HG03066 (cell line): ENCODE results near the gene ME3.
"Not testable (repeated sequence)": the region's sequence is repeated elsewhere in the genome, so short reads cannot be mapped to it uniquely, and the experiment has no call there.

Experiments
- ATAC-seq: cut with Tn5 transposase; IDR thresholded peaks from one replicate; pipeline ENCODE4 v1.9.1; 2021; ENCODE audit warnings: low read depth; ENCODE audit not compliant: unreplicated experiment

The ME3 gene

DNA sequence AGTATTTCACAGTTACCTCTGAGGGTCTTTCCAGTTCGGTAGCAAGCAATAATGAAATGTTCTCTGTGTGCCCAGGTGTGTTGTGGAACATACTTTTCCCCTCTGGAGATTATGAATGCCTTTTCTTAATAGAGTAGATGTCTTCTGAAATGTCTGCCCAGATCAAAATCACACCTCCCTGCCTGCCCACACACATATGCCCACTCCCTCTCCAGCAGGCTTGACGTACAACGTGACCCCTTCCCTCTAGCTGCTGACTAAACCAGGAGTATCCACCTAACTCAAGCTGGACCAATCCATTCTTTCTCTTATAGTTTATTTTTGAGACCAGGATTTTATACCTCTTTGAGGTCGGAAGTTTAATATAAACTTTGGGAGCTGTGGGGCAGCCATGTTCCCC lies 48.7 kb downstream of the ME3 start:
- no peak for ATAC-seq

GRCh38 chr11:86623041-86623621 lies 49.3 kb downstream of the ME3 start:
- ATAC-seq = no peak

GRCh38 chr11:86621854-86622253 lies 50.6 kb downstream of the ME3 start:
- ATAC-seq = no peak

DNA sequence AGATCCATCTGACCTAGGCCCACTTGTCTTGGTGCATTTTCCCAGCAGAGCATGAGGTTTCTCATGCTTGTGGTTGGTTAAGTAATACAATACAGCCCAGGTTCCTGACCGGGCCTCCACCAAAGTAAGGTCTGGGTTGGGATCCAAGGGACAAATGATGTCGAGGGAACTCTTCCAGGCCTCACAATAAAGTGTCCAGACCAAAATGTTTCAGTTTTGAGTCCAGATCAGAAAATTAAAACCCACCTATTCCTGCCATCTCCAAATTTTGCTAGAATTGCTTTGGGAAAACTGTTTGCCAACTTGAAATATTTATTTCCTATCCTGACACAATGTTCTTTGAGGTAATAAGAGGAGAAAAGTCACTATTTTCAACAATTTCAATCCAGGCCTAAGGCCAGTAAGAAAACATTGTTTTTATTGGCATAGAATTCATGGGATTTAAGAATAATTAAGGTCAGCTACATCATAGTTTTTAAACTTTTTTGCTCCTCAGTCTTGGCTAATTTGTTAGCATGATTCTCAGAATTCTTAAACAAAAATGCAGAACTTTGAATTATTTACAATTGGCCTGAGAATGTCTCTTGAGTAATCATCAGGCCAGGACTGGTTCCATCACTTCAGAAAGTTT lies 51.4 kb downstream of the ME3 start:
- ATAC-seq = no peak

GRCh38 chr11:86619428-86619827 lies 53.0 kb downstream of the ME3 start:
- not testable (repeated sequence) for ATAC-seq

DNA sequence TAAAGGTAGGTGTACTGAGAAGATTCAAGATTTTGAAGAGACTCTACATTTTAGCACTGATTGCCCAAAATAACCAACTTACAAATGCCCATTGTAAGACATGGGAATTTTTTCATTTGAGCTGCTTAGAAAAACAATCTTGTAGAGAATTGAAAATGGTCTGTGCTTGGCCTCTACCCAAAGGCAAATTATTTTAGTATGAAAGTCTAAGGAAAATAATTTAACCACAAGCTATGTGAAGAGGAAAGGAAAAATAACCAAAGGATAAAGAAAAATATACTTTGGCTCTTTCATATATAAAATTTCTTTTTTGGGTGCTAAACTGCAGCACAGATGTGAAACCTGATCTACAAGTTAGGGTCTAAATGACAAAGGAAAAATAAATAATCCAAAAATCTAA lies 54.9 kb downstream of the ME3 start:
- no peak for ATAC-seq

- ATAC-seq = no peak
Measured at GRCh38 chr11:86615487-86615886, 56.9 kb downstream of the ME3 start.

DNA sequence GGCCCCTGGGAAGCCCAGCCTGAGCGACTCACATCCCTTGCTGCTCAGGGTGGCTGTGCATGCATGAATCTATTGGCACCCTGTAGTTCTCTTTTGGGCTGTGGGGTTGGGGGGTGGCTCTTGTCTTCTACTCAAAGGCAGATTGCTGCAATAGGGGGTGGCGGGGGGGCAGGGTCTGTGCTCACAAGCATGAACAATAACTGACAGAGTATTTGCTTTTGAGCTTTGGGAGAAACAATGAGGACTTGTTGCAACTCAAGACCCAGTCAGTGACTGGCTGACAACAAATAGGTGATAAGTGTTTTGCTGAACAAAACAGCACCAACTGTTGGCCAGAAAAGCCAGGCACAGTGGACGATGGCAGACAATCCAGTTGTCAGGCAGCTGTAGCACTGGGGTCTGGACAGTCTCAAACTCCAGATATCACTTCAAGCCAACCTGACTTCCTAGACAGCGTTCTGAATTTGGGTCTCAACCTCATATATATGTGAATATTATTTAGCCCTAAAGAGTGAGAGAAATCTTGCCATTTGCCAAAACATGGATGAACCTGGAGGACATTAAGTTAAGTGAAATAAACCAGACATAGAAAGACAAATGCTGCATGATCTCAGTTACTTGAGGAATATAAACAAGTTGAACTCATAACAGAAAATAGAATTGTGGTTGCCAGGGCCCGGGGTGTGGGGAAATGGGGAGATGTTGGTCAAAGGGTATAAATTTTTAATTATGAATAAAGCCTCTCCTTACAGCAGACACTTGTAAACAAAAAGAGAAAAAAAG lies 61.7 kb downstream of the ME3 start:
- ATAC-seq = no peak

- peak; percentile 87 for ATAC-seq
Measured at GRCh38 chr11:86608251-86608799, 64.1 kb downstream of the ME3 start.

DNA sequence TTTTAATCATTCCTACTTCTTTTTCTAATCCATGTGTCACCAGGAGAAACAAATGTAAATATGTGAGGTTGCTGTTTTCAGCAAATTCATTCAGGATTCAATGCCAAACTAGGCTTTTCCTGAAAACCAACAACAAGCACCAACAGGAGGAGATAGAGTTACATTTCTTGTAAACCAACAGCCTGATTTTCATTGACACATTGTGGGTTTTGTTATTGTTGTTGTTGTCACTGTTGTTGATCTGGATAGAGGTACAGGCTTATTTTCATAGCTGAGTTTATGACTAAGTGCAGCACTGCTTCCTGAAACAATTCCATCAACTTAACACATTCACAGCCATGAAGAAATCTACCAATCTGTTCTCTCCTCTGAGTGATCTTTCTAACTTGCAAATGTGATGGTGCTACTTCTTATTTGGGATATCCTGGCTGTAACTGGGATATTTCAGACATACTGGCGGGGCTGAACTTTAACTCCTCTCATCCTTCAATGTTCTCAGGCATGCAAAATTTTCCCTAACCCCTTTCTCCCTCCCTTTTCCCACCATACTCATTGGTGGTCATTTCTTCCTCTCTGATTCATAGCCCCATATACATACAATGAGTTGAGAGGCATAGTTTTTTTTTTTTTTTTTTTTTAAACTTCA lies 65.5 kb downstream of the ME3 start:
- no peak for ATAC-seq

GRCh38 chr11:86606270-86606835 lies 66.1 kb downstream of the ME3 start:
- ATAC-seq = no peak

DNA sequence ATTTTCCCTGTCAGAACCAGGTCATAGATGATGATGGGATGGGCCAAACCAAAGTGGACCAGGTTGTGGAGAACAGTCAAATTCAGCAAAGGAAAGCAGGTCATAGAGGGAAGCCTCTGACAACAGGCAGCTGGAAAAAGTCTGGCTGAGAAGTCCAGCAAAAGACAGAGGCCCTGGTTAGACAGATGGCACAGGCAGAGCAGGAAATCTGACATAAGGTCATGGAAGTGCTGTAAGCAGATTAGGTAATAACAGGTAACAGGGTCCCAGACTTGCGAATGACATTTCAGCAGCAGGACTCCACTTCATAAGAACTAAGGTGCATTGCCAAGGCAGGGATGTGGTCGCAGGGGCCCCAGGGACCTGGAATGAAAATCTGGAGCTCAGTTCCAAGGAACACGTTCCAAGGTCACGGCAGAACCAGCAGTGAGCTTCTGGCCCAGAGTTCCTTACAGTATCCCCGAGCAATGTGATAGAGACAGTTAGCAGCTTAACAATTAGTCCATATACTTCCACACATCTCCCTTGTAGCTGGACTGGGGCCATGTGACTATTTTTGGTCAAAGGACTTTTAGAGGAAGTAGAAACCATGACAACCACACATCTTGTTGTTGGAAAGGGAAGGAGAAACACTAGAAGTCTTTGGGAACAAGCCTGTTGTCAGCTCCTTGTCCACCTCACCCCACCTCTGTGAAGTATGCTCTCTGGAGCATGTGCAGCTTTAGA lies 75.4 kb downstream of the ME3 start:
- no peak for ATAC-seq

- no peak for ATAC-seq
Measured at GRCh38 chr11:86595955-86596354, 76.5 kb downstream of the ME3 start.

DNA sequence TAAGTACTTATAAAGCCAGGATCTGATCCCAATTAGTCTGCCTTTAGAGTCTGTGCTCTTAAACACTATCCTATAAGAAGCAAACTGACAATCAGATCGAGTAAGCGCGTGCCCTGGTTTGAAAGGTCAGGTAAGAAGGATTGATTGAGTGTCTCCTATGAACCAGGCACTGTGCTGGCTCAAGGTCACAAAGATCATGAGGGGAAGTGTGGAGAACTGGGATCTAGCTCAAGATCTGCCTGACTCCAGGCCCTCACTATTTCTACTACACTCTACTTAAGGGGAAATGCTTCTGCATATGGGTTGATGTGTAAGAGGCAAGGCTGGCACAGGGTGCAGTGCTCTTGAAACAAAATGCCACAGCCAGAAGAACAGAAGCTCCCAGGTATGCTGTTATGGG lies 77.0 kb downstream of the ME3 start:
- ATAC-seq = no peak

DNA sequence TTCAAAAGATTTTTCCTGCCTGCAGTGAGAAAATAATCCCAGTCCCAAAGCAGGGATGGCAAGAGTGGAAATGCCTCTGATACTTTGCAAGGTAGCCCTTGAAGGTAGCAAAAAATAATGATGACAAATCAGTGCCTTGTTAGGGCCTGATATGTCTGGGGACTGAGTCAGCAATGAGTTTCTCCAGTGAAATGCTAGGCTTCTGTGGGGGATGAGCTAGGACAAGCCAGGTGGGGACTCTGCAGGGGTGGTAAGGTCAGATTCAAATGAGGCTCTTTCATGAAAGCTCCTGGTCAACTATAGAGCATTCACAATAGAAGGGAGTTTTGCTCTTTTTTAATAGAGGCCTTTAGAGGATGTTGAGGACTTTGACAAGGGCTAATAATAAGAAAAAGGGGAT lies 77.7 kb downstream of the ME3 start:
- ATAC-seq = no peak

DNA sequence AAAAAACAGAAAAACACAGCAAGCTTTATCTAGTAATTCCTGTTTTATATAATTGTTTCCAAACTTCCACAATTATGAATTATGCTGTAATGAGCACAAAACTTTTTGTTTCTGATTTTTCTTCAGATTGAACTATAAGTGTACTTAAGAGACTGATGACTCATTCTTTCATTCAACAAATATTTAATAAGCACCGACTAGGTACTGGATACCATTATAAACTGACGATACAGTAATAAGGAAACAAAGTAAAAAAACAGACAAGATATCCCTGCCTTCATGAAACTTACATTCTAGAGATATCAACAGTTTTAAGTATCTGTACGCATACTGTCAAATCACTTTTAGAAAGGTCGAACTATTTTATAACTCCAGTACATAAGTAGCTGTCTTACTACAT lies 78.6 kb downstream of the ME3 start:
- no peak for ATAC-seq

DNA sequence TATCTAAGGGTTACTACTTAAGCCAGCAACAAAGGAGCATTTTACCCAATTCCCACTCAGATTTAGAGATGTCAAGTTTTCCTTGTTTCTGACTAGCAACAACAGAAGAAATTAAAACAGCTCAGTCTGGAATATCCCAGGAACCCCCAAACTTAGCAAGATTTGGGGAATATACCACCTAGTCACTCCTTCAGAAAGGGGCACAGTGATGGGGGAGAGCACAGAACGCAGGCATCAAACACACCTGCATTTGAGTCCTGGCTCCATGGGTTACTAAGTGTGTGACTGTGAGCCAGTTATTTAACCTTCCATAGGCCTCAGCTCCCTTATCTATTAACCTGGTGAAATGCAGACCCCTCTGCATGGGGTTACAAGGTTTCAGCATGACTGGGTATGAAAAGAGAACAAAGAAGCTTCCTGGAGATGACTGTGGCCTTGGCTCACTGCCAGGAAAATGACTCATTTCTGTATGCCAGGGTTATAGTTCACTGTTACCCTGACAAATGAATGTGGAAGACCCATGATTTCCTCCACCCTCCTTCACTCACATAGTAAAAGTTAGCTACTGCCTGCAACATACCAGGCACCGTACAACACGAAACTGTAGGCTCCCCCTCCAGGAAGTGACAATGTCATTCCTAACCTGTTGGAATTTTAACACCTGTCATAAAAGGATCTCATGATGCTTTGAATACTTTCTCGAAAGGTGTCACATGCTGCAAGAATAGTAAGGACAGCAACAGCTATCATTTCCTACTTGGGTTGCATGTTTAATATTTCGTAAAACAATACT lies 79.6 kb downstream of the ME3 start:
- ATAC-seq = peak; percentile 92

- ATAC-seq = no peak
Measured at GRCh38 chr11:86592047-86592591, 80.3 kb downstream of the ME3 start.

DNA sequence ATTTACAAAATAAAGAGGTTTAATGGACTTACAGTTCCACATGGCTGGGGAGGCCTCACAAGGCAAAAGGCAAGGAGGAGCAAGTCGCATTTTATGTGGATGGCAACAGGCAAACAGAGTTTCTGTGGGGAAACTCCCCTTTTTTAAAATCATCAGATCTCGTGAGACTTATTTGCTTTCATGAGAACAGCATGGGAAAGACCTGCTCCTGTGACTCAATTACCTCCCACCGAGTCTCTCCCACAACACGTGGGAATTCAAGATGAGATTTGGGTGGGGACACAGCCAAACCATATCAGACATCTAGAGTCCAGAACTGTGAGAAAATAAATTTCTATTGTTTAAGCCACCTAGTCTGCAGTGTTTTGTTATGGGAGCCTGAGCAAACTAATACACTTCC lies 80.8 kb downstream of the ME3 start:
- ATAC-seq = no peak
